Transverse colon (tissue), 4 donors: ENCODE data around the gene CDH22.

Experiments
- EP300 ChIP-seq: sonication (generic); formaldehyde crosslinking; IDR thresholded peaks from one replicate; pipeline ENCODE4 v1.6.1; 2017; ENCODE audit warnings: antibody characterized with exemption, low read depth
- POLR2A ChIP-seq: fragments of 450-650 bp; IDR thresholded peaks from one replicate; pipeline ENCODE4 v1.6.1; 2016; ENCODE audit warnings: antibody characterized with exemption, mild to moderate bottlenecking, moderate library complexity
- POLR2AphosphoS5 ChIP-seq, 3 donors: sonication (generic); formaldehyde crosslinking; IDR thresholded peaks; one replicate each; pipeline ENCODE4 v1.6.1; 2016; ENCODE audit warnings: antibody characterized with exemption in 3 of 3
- TF ChIP-seq, protein P1 (sequence below), 5 experiments: fragments of 200-600 bp in 3 of 5; fragments of 450-650 bp in 2 of 5; sonication (generic) in 3 of 5; IDR thresholded peaks; 1 replicate in 2 of 5; 2 replicates in 3 of 5; pipeline ENCODE4 v1.5.1; 2016 to 2017; ENCODE audit warnings: antibody characterized with exemption in 5 of 5, inconsistent platforms in 3 of 5, mild to moderate bottlenecking in 2 of 5, moderate library complexity in 1 of 5

DNA sequence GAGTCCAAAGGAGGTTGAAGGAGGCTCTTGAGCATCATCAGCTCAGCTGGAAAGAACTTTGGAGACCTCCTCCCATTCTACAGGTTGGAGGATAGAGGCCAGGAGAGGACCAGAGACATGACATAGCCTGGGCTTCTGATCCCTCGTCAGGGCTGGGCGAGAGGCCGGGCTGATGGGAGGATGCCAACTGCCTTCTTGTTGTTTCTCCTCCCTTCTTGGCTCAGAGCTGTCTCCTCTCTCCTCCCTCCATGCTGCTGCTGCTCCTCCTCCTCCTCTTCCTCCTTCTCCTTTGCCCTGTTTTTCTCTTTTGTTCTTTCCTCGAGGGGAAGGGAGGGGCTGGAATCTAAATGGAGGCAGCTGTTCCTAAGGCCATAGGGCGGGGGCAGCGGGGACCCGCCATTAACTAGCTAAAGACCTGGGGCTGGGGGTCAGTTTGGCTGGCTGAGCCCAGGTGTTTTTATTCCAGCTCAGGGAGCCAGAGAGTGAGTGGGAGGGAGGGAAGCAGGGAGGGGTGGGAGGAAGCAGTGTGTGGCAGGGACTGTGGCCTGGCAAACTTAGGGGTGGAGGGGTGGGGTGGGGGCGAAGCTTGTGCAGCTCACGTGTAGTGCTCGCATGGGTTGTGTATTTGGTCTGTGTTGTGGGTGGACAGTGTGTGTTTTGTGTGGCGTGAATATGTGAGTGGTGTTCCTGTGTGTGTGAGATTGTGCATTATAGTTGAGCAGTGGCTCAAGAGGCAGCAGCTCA, 105.4 kb downstream of the CDH22 start:
- TF ChIP-seq EP300 (no peak), POLR2AphosphoS5 (IDR thresholded peaks at IDR 0.05) (no peak), POLR2A (no peak)
- TF ChIP-seq, protein P1, sequence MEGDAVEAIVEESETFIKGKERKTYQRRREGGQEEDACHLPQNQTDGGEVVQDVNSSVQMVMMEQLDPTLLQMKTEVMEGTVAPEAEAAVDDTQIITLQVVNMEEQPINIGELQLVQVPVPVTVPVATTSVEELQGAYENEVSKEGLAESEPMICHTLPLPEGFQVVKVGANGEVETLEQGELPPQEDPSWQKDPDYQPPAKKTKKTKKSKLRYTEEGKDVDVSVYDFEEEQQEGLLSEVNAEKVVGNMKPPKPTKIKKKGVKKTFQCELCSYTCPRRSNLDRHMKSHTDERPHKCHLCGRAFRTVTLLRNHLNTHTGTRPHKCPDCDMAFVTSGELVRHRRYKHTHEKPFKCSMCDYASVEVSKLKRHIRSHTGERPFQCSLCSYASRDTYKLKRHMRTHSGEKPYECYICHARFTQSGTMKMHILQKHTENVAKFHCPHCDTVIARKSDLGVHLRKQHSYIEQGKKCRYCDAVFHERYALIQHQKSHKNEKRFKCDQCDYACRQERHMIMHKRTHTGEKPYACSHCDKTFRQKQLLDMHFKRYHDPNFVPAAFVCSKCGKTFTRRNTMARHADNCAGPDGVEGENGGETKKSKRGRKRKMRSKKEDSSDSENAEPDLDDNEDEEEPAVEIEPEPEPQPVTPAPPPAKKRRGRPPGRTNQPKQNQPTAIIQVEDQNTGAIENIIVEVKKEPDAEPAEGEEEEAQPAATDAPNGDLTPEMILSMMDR (IDR thresholded peaks at IDR 0.05), result no peak
